Activated naive CD4-positive, alpha-beta T cell (primary cell): ENCODE data around the gene SVBP.
"Not testable (repeated sequence)": the region's sequence is repeated elsewhere in the genome, so short reads cannot be mapped to it uniquely, and the experiment has no call there.

ENCODE experiments used
- DNase-seq, 4 experiments: peaks; one replicate each; lab custom pipeline; 2025; lab: John Stamatoyannopoulos, UW

Gene SVBP

DNA sequence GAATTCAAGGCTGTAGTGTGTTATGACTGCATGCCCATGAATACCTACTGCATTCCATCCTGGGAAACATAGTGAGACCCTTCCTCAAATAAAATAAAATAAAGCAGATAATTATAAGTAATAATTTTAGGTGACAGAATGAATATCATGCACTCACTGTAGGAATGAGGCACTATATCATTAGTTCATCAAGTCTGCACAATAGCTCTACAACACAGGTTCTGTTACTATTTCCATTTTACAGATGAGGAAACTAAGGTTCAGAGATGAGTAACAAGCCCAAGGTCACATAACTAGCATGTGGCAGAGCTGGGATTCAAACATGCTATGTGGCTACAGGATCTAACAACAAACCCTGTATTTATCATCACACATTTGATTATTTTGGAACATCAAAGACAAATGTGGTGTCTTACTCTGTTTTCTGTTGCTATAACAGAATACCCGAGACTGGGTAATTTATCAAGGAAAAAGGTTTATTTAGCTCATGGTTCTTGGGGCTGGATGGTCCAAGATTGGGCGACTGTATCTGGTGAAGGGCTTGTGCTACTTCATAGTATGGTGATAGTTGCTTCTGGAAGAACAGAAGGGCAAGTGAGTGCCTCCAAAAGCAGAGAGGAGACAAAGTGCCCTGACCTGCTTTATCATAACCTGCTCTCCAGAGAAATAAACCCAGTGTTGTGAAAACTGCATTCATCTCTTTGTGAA is 24.4 kb upstream of the SVBP start:
- DNase-seq, result no peak

DNA sequence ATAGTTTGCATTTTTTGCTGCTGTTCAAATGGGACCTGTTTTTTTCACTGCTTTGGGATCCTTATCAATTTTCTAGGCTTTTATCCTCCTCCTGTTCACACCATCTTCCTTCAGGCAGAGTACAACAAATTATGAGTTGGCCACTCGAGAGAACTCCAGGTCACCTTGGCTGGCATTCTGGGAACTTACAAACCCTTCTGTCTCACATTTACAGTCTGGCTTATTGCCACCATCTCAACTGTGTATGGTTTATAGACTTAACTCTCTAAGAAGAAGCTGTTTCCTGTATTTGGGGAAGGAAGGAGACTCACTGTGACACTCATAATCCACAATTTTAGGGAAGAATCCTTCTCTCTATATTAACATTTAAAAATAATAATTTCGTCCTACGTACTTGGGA is 23.8 kb upstream of the SVBP start:
- DNase-seq, result no peak

DNA sequence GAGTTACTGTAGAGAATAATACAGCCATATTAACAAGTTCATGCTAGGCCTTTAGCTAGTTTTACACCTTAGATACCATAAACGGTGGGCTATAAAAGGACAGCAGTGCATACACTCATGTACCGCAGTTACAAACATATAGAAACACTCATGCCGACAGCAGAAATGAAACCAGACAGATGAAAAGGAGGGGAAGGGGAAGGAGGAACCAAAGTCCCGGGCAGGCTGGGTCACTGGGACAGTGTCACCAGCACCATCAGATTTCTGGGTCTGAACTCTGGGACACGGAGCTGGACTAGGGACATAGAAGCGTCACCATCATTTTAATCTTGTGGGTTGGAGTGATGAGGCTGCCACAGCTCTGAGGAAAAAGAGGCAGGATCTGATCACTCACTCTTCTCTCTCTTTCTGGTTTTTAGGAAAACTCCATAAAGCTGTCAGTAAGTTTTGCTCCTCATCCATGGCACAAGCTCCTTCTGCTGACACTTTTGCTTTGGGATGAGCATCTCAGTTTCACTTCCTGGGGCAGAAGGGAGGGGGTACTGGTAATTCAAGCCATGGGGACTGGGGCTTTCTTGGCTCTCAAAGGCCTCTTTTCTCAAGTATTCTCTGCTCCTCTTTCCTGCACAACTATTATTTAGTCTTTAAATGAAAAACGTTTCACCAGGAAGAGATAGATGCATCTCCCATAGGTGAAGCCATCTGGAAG is 21.4 kb upstream of the SVBP start:
- no peak for DNase-seq

DNA sequence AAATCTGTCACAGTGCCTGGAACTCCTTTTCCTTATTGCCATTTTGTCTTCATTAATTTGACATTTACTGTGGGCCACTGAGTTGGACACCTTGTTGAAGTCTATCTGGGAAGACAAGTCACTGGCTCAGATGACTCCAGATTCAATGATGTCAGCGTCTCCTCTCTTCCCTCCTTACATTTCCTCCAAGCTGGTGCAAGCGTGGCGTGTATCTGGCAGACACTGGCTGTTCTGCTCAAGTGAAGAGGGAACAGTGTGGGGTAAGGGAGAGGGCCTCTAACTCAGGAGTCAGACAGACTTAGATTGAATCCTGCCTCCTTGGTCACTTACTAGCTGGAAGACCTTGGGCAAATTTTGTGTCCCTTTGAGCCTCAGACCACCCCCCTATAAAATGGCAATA is 20.5 kb upstream of the SVBP start:
- no peak for DNase-seq

DNA sequence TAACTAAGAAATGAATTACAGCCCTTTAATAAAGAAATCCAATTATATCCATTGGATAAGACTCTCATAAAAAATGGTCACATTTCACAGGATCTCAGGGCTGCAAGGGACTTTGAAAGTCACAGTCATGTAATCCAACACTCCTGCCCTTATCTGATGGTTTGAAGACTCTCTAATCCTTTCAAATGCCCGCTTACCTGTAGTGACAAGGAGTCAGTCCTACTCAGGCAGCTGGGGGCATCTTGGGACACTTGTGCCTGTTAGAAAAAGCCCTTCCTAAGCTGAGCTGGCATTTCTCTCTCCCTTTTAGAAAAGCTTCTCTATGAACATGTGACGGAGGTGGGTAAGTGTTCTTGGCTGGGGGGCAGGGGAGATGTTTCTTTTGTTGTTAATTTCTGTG is 18.2 kb upstream of the SVBP start:
- no peak for DNase-seq

DNA sequence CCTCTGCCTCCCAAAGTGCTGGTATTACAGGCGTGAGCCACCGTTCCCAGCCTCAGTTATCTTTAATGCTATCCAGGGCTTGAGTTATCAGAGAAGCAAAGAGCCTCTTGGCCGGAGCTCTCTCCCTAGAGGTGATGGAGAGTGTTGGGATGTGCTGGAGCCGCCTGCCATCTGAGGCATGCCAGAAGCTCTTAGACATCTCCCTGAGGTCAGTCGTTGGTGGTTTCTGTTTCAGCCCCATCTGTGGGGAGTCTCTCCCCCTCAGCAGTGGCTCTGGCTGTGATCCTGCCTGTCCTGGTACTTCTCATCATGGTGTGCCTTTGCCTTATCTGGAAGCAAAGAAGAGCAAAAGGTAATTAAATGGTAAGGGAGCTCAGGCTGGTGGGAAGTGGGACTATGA is 17.6 kb upstream of the SVBP start:
- no peak for DNase-seq

DNA sequence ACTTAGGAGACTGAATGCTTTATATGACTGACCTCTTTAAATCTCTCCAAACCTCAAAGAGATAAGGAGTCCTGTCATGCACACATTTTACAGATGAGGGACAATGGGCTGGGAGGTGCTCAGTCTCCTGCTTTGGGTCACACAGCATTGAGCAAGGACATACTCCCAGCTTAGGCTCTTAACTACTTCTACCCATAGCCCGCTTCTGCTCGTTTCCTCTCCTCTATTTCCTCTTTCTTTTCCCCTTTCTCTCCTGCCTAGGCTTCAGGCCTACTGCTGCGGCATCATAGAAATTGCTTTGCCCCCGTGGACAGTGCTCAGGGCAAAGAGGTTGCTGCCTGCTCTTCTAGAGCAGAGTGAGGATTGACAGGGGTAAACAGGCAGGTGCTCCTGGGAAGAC is 16.8 kb upstream of the SVBP start:
- no peak for DNase-seq

DNA sequence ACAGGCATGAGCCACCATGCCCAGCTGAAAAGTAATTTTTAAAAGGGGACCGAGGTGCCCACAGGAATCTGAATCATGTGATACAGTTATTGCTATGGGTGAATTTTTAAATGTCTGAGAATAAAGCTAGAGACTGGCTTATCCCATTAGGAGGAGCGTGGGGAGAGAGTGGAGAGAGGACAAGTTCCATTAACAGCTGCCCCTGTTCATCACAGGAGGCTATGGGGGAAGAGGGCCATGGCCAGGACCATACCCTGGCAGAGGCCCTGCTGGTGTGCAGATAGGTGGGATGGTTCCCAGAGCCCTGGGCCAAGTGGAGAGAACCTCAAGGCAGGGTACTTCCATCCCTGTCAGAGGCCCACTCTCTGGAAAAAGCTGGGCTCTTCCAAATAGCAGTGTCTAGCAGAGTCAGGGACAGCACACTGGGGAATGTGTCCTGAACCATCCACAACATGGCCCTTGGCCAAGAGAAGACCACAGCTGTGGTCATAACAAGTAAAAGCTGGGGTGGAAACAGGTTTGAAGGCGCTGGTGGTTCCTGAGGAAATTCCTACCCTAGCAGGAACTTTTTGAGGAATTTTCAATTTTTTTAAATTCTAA is 15.5 kb upstream of the SVBP start:
- no peak for DNase-seq

DNA sequence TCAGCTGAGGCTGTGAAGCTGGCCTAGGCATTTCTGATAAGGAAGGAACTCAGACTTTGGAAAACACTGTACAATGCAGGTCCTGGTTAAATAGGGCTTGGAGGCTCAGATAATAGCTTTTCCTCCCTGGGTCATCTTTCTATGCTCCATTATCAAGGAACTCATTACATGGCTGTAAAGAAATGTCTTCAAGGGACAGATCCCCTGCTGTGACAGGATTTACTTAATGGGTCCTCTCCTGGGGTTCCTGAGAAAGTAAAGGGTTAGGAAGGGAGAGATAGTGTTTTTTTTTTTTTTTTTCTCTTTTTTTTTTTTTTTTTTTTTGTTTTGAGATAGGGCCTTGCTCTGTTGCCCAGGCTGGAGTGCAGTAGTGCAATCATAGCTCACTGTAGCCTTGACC is 14.1 kb upstream of the SVBP start:
- no peak for DNase-seq

DNA sequence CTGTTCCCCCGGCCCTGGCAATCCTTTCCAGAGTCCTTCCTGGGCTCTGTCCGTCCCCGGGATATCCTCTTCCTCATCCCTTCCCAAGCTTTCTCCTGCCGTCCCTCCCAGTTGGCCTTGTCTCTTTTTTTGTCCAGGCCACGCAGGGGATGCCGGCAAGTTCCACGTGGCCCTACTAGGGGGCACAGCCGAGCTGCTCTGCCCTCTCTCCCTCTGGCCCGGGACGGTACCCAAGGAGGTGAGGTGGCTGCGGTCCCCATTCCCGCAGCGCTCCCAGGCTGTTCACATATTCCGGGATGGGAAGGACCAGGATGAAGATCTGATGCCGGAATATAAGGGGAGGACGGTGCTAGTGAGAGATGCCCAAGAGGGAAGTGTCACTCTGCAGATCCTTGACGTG is 13.4 kb upstream of the SVBP start:
- no peak for DNase-seq

DNA sequence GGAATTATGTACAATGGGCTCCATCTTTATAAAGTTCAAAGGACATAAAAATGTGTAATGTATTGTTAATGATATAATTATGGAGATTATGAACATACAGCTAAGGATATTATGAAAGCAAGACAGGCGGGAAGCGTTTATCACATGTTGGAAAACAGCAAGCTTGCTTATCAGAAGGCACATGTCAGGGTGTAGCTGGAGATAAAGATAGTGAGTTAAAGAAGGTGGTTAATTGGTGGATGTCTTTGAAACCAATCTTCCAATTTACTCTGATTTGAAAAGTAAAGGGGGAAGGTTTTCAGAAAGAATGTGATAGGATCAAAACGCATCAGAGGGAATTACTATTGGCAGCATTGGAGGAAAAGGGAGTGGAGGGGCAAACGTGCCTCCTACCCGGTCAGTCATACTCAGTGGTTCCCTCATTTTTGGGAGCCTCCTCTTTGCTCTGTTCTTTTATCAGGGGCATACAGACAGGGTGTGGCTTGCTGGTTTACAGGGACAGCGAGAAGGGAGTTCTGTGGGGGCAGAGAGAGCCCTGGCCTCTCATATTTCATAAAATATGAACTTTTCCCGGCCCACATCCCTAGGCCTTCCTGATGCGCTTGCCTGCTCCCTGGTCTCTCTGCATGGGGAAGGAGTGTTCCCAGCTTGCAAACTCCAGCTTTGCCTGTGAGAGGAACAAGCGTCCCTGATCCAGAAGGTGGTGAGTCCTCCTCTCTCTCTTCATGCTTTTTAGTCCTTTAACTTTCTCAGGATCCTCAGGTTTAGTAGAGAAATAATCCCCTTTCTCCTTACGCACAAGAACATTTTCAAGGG is 8.0 kb upstream of the SVBP start:
- DNase-seq, result no peak

DNA sequence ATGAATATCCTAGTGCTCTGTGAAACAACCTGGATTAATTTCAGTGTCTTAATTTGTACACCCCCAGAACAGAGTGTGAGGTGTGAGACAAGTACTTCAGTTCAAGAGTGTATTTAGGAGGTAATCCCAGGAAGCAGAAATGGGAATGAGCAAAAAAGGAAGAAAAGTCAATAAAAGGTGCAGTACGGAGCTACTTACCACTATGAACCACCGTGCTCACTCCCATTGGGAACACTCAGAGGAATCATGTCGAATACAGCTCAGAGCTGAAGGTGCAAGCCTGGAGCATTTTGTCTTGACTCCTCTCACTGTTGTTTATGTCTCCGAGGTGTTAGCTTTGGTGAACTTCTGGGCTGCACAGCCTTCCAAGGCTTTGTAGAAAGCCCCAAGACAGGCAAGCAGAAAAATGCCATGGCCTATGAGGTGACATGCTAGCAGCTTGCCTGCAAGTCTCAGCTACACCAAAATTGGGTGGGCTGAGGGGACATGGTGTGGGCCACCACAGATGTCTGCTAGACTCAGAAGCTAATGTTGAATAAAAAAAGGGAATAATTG is 7.4 kb upstream of the SVBP start:
- DNase-seq, result no peak

DNA sequence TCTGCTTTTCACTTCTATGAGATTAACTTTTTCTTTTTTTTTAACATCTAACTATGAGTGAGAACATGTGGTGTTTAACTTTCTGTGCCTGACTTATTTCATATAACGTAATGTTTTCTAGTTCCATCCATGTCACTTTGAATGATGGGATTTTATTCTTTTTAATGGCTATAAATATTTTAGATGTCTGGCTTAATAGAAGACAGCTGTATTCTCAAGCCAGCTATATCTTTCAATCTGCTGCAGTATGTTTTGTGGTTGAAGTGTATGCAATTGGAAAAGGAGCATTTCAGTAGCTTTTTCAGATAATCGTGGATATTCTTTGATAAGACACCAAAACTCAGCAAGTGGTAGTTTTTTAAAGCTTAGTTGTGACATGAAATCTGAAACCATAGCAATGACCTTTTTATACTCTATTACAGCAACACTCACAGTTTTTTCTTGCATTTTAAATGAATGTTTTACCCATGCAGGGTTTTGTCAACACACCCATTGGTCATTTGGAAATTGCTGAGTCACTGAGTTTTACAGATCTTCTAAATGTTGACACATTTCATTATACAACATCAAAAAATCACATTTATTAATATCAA is 5.7 kb upstream of the SVBP start:
- DNase-seq, result no peak

DNA sequence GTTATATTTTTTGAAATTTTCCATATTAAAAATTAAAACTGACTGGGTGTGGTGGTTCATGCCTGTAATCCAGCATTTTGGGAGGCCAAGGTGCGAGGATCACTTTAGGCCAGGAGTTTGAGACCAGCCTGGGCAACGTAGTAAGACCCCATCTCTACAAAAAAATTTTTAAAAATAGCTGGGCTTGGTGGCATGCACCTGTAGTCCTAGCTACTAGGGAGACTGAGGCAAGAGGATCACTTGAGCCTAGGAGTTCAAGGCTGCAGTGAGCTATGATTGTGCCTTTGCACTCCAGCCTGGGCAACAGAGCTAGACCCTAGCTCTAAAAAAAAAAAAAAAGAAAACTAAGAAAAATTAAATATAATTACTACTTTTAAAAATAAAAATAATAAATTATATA is 4.5 kb upstream of the SVBP start:
- DNase-seq, result no peak

DNA sequence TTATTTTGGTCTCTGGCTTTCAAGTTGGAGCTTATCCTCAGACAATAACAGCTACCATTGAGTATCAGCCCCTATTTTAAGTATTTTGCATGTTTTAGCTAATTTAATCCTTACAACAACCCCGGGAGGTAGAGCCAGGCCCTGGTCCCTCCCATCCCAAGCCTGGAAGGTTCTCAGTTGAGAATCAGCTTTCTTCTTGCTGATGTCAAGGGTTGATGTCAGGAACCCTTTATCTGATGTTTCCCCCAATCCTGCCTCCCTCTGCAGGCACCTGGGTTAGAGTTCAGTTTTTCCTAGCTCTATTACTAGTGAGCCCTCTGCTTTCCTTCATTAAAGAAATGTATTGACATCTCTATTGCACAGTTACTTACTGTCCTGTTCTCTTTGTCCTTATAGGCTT is 3.6 kb upstream of the SVBP start:
- DNase-seq, result no peak

DNA sequence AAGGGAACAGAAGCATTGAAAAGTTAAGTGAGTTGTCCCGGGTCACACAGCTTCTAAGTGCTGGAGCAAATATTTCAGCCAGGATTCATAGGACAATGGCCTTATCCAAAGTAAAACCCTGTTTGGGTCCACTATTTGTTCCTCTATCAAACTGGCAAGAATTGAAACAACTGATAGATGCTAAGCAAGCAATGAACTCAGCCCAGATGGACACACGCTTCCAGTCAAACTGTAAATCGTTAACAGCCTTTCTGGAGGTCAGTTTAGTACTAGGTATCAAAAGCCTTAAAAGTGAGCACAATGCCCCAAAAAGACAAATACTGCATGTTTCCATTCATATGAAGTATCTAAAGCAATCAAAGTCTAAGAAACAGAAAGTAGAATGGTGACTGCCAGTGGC is 779 bp upstream of the SVBP start:
- no peak for DNase-seq

DNA sequence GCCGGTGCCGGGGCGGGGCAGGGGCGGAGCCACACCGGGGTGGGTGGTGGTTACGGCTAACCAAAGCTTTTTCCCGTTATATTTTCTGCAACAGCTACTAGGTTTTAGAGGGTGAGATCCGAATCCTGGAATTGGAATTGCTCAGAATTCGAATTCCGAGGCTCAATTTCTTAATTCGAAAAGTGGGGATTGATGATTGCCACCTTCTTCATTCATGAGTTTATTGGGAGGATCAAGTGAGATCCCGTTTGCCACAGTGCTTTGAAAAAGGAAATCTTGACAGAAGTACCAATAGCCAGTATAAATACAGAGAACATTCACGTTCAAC is 207 bp upstream of the SVBP start:
- DNase-seq, result no peak

DNA sequence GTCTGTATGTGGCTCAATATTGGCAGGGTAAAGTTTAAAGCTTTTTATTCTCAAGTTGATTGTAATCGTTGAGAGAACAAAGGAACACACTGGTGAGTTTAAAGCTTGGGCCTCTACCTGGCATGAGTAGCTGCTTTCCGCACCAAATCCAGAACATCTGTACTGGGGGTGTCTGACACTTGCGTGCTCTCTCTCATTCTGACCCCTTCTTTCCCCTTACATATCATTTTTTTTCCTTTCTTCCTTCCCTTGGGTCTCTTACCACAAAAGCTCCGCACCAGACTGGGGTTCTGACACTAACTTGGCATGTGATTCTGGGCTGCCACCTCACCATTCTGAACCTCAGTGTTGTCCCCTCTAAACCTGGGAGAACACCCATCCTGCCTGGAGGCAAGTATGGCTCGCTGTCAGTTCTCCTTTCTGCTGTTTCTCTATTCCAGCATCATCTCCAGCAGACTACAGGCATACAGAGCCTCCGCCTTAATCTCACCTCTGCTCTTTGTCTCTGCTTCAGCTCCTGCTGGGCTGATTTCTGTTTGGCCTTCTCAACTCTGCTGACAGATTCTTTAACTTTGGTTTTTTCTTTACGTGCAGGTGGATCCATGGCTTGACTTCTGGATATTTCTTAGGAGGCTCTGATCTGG is 1.1 kb downstream of the SVBP start:
- DNase-seq, result no peak

DNA sequence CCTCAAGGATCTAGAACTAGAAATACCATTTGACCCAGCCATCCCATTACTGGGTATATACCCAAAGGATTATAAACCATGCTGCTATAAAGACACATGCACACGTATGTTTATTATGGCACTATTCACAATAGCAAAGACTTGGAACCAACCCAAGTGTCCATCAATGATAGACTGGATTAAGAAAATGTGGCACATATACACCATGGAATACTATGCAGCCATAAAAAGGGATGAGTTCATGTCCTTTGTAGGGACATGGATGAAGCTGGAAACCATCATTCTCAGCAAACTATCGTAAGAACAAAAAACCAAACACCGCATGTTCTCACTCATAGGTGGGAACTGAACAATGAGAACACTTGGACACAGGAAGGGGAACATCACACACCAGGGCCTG is 2.4 kb downstream of the SVBP start:
- not testable (repeated sequence) for DNase-seq

DNA sequence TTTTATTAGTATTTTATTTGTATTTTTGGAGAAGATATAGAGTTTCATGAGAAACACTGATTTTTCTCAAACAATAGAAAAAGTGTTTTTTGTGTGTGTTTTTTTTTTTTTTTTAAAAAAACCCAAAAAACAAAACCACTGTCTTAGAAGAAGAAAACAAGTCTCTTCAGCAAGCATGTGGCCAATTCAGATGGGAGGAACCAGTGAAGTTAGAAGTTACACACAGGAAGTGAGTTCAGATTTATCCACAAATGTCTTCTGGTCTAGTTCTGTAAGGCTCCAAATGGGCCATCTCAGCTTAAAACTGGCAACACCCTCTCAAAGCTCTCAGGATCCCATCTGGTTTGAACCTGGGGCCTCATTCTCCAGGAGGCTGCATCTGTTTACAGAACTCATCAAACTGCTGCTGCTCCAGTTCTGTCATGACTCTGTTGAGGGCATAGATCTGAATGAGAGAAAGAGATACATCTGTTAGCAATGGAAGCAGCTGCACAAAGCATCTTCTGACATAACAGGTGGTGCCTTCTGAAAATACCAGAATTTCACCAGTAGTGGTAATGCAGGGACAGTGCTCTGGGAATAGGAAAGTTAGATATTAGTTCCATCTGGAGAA is 10.0 kb downstream of the SVBP start:
- no peak for DNase-seq

DNA sequence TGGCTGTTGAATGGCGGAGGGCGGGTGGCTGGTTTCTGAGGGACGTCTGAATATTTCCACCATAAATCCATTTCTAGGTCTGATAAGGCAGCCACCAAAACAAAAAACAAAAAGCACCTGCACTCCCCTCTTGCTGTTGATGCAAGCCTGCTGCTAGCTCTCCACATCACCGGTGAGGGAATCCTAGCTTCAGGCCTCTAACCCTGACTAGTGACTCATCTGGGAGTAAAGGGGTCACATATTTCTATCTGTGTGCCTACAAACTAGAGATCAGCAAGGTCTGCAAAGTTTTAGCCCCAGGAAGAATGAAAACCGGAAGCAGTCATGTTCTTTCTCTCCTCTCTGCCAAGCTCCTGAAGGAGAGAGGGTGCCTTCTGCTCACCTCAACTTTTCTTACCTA is 10.6 kb downstream of the SVBP start:
- DNase-seq, result no peak
